Activated T-cell treated with anti-CD3 and anti-CD28 coated beads, Interleukin-2, amount 50 U/mL, for 48 hours (primary cell): ENCODE measurements around the gene TMEM81.

Experiments used
- DNase-seq, 2 experiments: peaks; one replicate each; pipeline ENCODE4 v3.0.0-alpha.2; 2020

TMEM81 gene

DNA sequence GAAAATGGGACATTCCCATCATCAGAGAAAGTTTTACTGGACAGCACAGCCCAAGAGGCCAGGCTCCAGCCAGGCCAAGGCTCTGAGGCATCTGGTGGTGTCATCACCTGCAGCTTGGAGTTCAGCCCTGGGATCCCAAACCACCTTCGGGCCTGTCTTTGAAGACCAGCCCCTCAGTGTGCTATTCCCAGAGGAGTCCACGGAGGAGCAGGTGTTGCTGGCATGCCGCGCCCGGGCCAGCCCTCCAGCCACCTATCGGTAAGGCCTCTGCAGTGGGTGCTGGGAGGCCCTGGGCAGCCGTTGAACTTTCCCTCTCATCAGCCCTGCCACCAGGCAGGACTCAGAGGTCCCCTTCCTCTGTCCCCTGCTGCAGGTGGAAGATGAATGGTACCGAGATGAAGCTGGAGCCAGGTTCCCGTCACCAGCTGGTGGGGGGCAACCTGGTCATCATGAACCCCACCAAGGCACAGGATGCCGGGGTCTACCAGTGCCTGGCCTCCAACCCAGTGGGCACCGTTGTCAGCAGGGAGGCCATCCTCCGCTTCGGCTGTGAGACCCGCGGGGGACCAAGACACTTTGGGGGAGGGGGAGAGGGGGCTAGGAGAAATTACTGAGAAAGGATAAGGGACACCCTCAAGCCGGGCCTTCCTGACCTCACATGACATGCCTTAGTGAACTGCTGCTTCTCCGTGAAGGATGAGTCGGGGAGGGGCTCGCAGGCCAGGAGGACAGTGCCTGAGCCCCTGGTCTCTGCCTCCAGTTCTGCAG is 26.3 kb downstream of the TMEM81 start:
- DNase-seq = no peak

GRCh38 chr1:205056956-205057568 is 27.2 kb downstream of the TMEM81 start:
- no peak for DNase-seq

- DNase-seq = no peak
Observed at GRCh38 chr1:205056188-205056611, 28.1 kb downstream of the TMEM81 start.

DNA sequence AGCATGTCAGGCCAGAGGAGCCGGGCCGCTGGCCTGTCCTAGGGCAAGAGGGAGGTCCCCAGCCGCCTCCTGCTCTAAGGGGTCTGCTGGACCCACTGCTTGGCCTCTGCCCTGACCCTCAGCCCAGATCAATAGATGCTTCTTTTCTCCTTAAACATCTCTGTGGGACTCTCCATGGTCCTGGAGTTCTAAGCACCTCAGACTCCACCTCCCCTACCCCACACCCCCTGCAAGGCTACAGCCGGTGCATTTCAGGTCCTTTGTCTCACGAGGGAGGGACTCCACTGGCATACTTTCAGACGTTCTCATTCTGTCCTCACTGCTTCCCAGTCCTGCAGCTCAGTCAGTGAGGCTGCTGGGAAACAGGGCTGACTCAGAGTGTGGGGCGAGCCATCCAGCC is 30.2 kb downstream of the TMEM81 start:
- no peak for DNase-seq

DNA sequence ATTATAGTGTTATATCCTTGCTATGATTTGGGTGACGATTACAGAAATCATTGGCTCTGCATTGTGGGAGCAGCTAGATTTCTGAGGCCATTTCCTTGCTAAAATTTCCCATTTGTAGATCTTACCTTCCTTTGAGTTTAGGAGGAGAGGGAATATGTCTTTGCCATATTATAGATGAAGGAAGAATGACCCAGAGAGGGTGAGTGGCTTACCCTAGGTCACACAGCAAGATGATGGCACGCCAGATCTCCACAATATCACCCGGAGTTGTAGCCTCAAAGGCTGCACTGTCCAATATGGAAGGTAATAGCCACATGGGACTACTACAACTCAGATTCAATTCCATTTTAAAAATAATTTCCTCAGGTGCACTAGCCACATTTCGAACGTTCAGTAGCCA is 31.0 kb downstream of the TMEM81 start:
- no peak for DNase-seq

GRCh38 chr1:205052690-205053089 is 31.6 kb downstream of the TMEM81 start:
- DNase-seq = no peak

- no peak for DNase-seq
Observed at GRCh38 chr1:205049479-205049878, 34.8 kb downstream of the TMEM81 start.

GRCh38 chr1:205048382-205048781 is 35.9 kb downstream of the TMEM81 start:
- DNase-seq = no peak

DNA sequence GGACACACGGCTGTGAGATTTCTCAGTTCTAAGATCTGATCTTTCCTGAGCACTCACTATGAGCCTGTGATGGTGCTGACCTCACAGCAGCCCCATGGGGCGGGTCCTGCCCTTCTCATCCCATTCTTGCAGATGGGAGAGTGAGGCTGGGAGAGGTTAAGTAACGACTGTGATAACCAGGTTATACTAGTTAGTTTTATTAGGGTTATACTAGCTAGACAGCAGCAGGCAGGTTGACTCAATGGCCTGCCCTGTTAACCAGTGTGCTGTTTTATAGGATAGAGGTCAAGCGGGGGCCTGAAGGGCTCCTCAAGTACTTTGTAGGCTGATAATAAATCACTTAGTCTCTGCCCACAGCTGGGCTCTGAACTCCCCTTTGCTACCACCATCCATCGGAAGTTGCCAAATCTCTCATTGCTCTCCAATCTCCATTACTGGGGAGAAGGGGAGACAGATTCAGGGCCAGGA is 36.5 kb downstream of the TMEM81 start:
- DNase-seq = no peak

DNA sequence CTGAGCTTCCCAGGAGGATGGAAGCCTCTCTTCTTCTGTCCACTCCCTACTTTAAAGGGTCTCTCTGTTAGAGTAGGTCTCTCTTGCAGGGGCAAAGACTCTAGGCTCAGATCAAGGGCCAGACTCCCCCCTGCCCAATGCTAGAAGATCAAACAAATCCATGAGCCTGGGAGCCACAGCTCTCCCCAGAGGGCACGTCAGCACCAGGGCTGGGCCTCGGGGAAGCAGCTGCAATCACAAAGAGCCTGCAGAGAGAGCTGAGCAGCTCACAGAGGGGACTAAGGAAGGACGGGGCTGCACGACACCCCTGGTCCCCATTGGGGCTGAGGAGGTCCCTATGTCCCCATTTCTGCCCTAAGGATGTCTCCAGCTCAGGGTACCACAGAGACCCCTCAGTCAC is 37.4 kb downstream of the TMEM81 start:
- DNase-seq = no peak

DNA sequence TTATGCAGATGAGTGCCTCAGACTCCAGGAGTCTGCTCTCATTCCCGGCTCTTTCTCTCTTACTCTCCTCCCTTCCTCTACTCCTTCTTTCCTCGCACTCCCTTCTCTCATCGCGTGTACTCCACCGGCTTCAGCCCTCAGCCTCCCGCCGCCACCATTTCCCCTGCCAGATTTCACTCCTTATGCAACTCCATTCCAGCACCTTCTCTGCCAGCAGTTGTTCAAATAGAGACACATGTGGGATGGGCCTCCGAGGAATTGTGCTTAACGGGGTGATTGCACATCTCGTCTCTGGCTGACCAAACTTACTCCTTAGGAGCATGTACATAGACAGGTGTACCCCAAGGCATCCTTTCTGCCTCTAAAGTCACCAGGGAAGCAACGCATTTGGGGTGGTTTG is 39.1 kb downstream of the TMEM81 start:
- DNase-seq = no peak

DNA sequence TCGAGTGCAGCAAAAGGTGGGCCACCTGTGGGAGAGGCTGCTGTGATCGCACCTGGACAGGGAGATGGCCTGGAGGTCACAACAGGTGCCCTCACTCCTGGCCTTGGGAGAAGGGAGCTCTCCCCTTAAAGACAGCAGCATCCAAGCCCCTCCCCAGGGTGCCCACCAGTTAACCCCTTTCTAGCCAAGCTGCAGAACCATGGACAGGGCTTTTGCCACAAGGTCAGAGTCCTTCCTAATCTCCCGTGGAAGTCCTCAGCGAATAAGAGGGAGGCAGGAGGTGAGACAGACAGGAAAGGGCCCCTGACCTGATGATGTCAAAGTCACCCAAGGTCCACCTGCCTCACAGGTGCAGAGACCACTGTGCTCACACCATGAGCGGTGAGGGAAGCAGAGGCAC is 39.5 kb downstream of the TMEM81 start:
- DNase-seq = no peak

GRCh38 chr1:205043866-205044265 is 40.4 kb downstream of the TMEM81 start:
- DNase-seq = no peak

- no peak for DNase-seq
Observed at GRCh38 chr1:205042911-205043806, 41.1 kb downstream of the TMEM81 start, which contains the start of gene CNTN2. TSS of gene CNTN2 (plus strand) at chr1:205043212. CDS start at chr1:205053186, 9,974 bp downstream.

DNA sequence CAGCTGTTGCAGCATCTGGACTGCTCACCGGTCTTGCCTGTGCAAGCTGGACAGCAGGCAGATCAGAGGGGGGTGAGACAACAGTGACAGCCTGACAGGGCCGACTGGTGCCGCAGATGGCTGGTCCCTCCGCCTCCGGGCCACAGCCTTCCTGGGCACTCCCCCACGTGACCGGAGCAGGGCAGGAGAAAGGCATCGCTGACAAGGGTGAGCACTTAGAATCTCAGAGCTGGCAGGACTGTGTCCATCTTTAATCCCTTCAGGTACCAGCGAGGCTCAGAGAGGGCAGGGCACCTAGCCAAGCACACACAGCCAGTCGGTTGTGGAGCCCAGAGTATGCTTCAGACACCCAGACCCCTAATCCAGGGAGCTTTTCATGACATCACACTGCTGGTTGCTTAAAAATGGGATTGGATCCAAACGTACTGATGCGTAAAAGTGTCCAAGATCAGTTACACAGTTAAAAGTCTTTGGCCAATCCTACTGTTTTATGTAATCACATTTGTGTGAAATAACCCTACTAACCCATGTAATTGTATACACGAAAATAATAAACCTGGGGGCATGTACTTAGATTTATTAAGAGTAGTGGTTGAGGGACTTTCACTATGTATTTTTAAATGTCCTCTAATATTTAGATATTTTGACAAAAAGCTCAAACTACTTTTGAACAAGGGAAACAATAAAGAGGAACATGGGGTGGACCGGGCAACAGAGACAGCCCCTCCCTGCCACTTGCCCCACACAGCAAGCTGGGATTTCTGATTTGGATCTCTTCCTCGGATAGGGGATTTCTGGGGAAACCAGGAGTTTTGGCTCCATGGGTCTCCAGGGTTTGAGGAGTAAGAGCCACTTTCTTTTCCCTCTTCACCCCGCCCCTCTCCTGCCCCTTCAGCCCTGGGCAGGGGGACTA is 42.0 kb downstream of the TMEM81 start:
- no peak for DNase-seq

DNA sequence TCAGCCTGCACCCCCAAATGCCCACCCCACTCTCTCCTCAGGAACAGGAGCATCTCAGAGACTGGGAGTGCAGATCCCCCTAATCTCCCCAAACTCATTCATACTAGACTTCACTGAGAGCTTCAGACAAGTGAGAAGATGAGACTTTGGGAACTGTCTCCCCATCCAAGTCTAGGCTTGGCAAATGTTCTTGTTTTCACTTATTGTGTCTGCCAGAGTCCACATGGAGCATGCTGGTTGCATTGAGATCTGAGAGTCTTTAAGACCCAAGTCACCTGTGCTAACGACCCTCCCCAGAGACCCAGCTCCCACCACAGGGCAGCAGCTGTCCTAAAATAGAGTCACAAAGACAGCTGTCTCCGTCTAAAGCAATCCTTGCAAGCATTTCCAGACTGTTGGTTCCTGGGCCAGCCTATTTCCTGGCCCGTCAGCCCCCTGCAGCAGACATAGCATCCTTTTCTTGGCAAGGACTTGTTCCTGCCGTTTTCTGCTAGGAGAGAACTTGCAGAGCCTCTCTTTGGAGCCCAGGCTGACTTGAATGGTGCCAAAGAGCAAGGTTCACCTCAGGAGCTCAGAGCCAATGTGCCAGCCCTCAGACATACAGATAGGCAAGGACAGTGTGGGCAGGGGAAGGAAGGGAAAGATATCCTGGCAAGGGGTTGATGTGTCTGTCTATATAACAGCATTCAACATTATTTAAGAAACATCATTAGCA is 43.1 kb downstream of the TMEM81 start:
- DNase-seq = no peak

DNA sequence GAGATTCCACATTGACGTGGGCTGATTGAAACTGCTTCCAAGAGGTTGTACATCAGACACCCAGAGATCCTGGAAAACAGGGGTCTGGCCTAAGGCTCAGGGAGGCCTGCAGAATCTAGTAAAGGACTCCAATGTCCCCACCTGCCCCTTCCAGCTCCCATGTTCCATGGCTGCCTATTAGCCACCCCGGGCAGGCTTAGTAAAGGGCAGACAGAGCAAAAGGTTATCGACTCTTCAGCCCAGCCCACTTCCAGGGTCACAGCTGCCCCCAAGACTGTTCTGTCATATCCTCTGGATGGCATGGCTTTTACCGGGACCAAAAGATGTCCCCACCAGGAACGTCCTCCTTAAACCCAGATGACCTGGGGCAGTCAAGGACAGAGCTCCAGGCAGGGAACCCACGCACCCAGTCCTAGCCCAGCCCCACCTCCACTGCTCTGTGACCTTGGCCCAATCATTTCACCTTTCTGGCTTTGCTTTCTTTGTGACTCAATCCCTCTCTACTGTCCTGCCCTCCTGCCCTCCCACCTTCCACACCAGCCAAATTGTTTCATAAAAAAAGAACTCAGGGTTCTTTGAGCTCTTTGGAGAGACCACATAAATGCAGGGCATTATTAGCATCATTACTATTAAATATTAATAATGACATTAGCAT is 46.0 kb downstream of the TMEM81 start:
- no peak for DNase-seq

- no peak for DNase-seq
Observed at GRCh38 chr1:205037539-205037938, 46.7 kb downstream of the TMEM81 start.
